MM.1S (cell line): ENCODE data around the gene CUEDC2.
A peak's percentile ranks its signal among the peaks of the same experiment; 100 is the strongest.

Source experiments
- DNase-seq: peaks from one replicate; pipeline ENCODE4 v3.0.0-alpha.2; 2015
- H2AFZ ChIP-seq: fragments of 300-600 bp; sonication (generic); 2 replicates; pipeline ENCODE4 v1.6.0; 2016; ENCODE audit warnings: antibody characterized with exemption, low read length
- H3F3A ChIP-seq: fragments of 300-600 bp; sonication (generic); 2 replicates; pipeline ENCODE4 v1.6.1; 2016; ENCODE audit warnings: mild to moderate bottlenecking, antibody characterized with exemption, low read length, moderate library complexity, mixed read lengths; ENCODE audit not compliant: insufficient read depth
- H3K27ac ChIP-seq: fragments of 300-600 bp; sonication (generic); 2 replicates; pipeline ENCODE4 v1.5.1; 2016; ENCODE audit warnings: mild to moderate bottlenecking, low read length
- H3K27me3 ChIP-seq: fragments of 300-600 bp; sonication (generic); replicated peaks from 2 replicates; pipeline ENCODE4 v1.6.0; 2016; ENCODE audit warnings: low read length; ENCODE audit not compliant: insufficient read depth
- H3K36me3 ChIP-seq: fragments of 300-600 bp; sonication (generic); replicated peaks from 2 replicates; pipeline ENCODE4 v1.6.1; 2016; ENCODE audit warnings: mild to moderate bottlenecking, low read length, mixed read lengths; ENCODE audit not compliant: insufficient read depth
- H3K4me1 ChIP-seq: fragments of 300-600 bp; sonication (generic); 2 replicates; pipeline ENCODE4 v1.6.1; 2016; ENCODE audit warnings: low read length, mixed read lengths
- H3K4me2 ChIP-seq: fragments of 300-600 bp; sonication (generic); 2 replicates; pipeline ENCODE4 v1.6.0; 2016; ENCODE audit warnings: low read depth, low read length
- H3K4me3 ChIP-seq: fragments of 300-600 bp; sonication (generic); 2 replicates; pipeline ENCODE4 v1.5.1; 2016; ENCODE audit warnings: low read length, mixed read lengths
- H3K79me2 ChIP-seq: fragments of 300-600 bp; sonication (generic); 2 replicates; pipeline ENCODE4 v1.6.1; 2016; ENCODE audit warnings: mixed run types, low read length, mixed read lengths
- H3K9ac ChIP-seq: fragments of 300-600 bp; sonication (generic); 2 replicates; pipeline ENCODE4 v1.6.1; 2016; ENCODE audit warnings: low read length, mixed read lengths
- H3K9me2 ChIP-seq: fragments of 300-600 bp; sonication (generic); replicated peaks from 2 replicates; pipeline ENCODE4 v1.6.1; 2016; ENCODE audit warnings: mild to moderate bottlenecking, low read length, mixed read lengths; ENCODE audit not compliant: insufficient read depth
- H3K9me3 ChIP-seq: fragments of 300-600 bp; sonication (generic); replicated peaks from 2 replicates; pipeline ENCODE4 v1.6.1; 2016; ENCODE audit warnings: mild to moderate bottlenecking, low read length, mixed read lengths; ENCODE audit not compliant: insufficient read depth
- H4K20me1 ChIP-seq: fragments of 300-600 bp; sonication (generic); 2 replicates; pipeline ENCODE4 v1.6.1; 2016; ENCODE audit warnings: mild to moderate bottlenecking, low read length, moderate library complexity, mixed read lengths; ENCODE audit not compliant: insufficient read depth
- EZH2 ChIP-seq: fragments of 300-600 bp; sonication (generic); optimal IDR thresholded peaks from 2 replicates; pipeline ENCODE3; 2017; ENCODE audit warnings: low read depth, mild to moderate bottlenecking, antibody characterized with exemption, low read length, mixed read lengths
- EZH2phosphoT487 ChIP-seq: fragments of 300-600 bp; sonication (generic); IDR thresholded peaks from 2 replicates; pipeline ENCODE4 v1.6.1; 2018; ENCODE audit warnings: antibody characterized with exemption, low read length
- TF ChIP-seq, protein P1 (sequence below): fragments of 300-600 bp; sonication (generic); IDR thresholded peaks from 2 replicates; pipeline ENCODE4 v1.5.1; 2016; ENCODE audit warnings: antibody characterized with exemption, low read length, mixed read lengths

CUEDC2 gene

DNA sequence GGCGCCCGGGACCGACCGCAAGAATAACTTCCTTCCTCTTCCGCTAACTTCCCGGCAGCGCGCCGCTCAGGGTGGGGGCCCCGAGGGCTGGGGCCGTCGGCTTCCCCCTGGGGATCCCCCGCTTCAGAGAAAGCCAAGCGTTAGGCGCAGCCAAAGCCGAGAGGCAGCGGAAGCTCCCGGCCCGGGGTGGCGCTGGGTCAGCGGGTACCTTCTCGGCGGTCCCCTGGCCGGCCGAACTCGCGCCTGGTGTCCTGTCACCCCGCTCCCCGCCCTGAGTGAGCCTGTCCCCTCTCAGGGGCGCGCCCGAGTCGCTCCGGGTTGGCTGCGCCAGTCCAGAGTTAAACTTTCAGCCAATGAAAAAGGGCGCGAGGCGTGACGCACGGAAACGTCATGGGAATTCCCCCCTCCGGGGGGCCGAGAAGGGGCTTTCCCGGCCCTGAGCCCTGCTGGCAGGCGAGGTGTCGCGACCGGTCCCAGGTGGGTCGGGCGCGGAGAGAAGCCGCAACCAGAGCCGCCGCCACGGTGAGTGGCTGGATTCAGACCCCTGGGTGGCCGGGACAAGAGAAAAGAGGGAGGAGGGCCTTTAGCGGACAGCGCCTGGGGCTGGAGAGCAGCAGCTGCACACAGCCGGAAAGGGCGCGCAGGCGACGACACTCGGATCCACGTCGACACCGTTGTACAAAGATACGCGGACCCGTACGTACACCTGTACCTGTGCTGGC is 38.1 kb downstream of the CUEDC2 start:
- DNase-seq: peak; percentile 98
- H3K79me2 ChIP-seq: peaks cover 37% of the 10 kb centered on the region
- H3K4me3 ChIP-seq: peak overlapping the region; percentile 99
- no peaks in the 10 kb centered on the region for H4K20me1 ChIP-seq
- H3K27me3 ChIP-seq: no peaks in the 10 kb centered on the region
- TF ChIP-seq, protein P1, sequence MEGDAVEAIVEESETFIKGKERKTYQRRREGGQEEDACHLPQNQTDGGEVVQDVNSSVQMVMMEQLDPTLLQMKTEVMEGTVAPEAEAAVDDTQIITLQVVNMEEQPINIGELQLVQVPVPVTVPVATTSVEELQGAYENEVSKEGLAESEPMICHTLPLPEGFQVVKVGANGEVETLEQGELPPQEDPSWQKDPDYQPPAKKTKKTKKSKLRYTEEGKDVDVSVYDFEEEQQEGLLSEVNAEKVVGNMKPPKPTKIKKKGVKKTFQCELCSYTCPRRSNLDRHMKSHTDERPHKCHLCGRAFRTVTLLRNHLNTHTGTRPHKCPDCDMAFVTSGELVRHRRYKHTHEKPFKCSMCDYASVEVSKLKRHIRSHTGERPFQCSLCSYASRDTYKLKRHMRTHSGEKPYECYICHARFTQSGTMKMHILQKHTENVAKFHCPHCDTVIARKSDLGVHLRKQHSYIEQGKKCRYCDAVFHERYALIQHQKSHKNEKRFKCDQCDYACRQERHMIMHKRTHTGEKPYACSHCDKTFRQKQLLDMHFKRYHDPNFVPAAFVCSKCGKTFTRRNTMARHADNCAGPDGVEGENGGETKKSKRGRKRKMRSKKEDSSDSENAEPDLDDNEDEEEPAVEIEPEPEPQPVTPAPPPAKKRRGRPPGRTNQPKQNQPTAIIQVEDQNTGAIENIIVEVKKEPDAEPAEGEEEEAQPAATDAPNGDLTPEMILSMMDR: no peak
- TF ChIP-seq EZH2: no peak
- no peak for TF ChIP-seq EZH2phosphoT487
- peaks cover 7% of the 10 kb centered on the region for H3K36me3 ChIP-seq
- peak overlapping the region; percentile 97 for H3K4me2 ChIP-seq
- no peaks in the 10 kb centered on the region for H3K9me2 ChIP-seq
- H3F3A ChIP-seq: peaks cover 41% of the 10 kb centered on the region
- H3K4me1 ChIP-seq: peaks cover 18% of the 10 kb centered on the region
- H3K9me3 ChIP-seq: no peaks in the 10 kb centered on the region
- peak overlapping the region; percentile 53; the same call in 1 of the 2 replicates for H2AFZ ChIP-seq
- H3K9ac ChIP-seq: peak overlapping the region; percentile 100
- peak overlapping the region; percentile 100 for H3K27ac ChIP-seq

DNA sequence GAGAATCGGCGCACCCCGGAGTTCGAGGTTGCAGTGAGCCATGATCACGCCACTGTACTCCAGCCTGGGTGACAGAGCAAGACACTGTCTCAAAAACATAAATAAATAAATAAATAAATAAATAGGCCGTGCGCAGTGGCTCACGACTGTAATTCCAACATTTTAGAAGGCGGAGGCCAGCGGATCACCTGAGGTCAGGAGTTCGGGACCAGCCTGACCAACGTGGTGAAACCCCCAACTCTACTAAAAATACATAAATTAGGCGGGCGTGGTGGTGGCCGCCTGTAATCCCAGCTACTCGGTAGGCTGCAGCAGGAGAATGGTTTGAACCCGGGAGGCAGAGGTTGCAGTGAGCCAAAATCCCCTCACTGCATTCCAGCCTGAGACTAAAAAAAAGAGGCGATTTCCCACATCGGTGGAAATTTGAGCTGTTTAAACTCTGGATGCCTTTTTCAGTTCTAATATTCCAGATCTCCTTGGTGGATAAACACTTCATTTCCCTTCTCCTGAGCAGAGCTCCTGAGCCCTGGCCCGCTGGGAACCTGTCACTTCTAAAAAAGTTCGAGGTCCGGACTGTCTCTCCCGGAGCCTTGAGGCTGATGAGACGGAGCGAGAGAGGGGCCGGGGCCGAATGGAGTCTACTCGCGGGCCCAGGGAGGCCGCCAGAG is 38.8 kb downstream of the CUEDC2 start:
- H3K9me3 ChIP-seq: no peaks in the 10 kb centered on the region
- peak overlapping the region; percentile 100 for H3K27ac ChIP-seq
- no peak for DNase-seq
- peak overlapping the region; percentile 14; the same call in 1 of the 2 replicates for H2AFZ ChIP-seq
- H3K4me2 ChIP-seq: peak overlapping the region; percentile 97
- H3K79me2 ChIP-seq: peaks cover 35% of the 10 kb centered on the region
- peaks cover 16% of the 10 kb centered on the region for H3K4me1 ChIP-seq
- no peaks in the 10 kb centered on the region for H3K9me2 ChIP-seq
- H3K27me3 ChIP-seq: no peaks in the 10 kb centered on the region
- H3F3A ChIP-seq: peaks cover 35% of the 10 kb centered on the region
- peak overlapping the region; percentile 99 for H3K4me3 ChIP-seq
- peak overlapping the region; percentile 100 for H3K9ac ChIP-seq
- H3K36me3 ChIP-seq: peaks cover 7% of the 10 kb centered on the region
- H4K20me1 ChIP-seq: no peaks in the 10 kb centered on the region
- TF ChIP-seq, protein P1: peak; percentile 88
- no peak for TF ChIP-seq EZH2phosphoT487

DNA sequence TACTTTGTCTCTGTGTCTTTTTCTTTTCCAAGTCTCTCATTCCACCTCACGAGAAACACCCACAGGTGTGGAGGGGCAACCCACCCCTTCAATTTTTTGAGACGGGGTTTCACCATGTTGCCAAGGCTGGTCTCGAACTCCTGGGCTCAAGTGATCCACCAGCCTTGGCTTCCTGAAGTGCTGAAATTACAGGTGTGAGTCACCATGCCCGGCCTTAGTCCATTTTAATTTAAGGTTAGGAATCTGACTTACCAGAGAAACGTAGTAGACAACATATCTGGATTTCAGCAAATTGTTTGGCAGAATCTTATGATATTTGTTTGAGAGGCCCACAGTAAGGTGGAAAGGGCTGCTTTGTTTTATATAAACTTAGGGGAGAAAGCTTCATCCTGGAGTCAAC is 40.1 kb downstream of the CUEDC2 start:
- no peaks in the 10 kb centered on the region for H4K20me1 ChIP-seq
- DNase-seq: no peak
- no peaks in the 10 kb centered on the region for H3K27me3 ChIP-seq
- no peak overlapping the region for H2AFZ ChIP-seq
- no peak overlapping the region for H3K4me2 ChIP-seq
- no peak overlapping the region for H3K9ac ChIP-seq
- no peak overlapping the region for H3K27ac ChIP-seq
- H3K9me2 ChIP-seq: no peaks in the 10 kb centered on the region
- no peak for TF ChIP-seq EZH2
- no peak for TF ChIP-seq EZH2phosphoT487
- TF ChIP-seq, protein P1: no peak
- no peak overlapping the region for H3K4me3 ChIP-seq
- peaks cover 24% of the 10 kb centered on the region for H3F3A ChIP-seq
- H3K4me1 ChIP-seq: peaks cover 6% of the 10 kb centered on the region
- no peaks in the 10 kb centered on the region for H3K36me3 ChIP-seq
- no peaks in the 10 kb centered on the region for H3K9me3 ChIP-seq
- peaks cover 22% of the 10 kb centered on the region for H3K79me2 ChIP-seq
